Caco-2 (cell line): Measurements from ENCODE around the gene CABP2. TPM values are rescaled to one million over a fixed set of nuclear protein-coding genes. Genes with fewer than 3 reads are reported as not detected.

Source experiments
- BruUV-seq: library from RNA; stranded (reverse); fragments of 400-500 nt; replicated peaks from 2 replicates; lab custom pipeline; 2021; lab: Mats Ljungman, UMichigan
- CTCF ChIA-PET: fragments of 300-600 bp; sonication (Branson Sonifier 250); formaldehyde crosslinking; loops from one replicate; lab custom pipeline; 2022; ENCODE audit warnings: antibody characterized with exemption; lab: Charles Lee
- POLR2A ChIA-PET: fragments of 300-600 bp; sonication (Branson Sonifier 250); formaldehyde crosslinking; loops from one replicate; lab custom pipeline; 2022; ENCODE audit warnings: antibody characterized with exemption; lab: Charles Lee
- DNase-seq, 2 experiments: peaks; one replicate each; pipeline versions ENCODE4 v3.0.0 to v3.0.0-alpha.2; 2020 to 2022
- H3K27me3 ChIP-seq: replicated peaks from 2 replicates; pipeline ENCODE4 v1.6.0; 2011; ENCODE audit warnings: low read length; ENCODE audit not compliant: control insufficient read depth, insufficient read depth
- H3K36me3 ChIP-seq: 2 replicates; pipeline ENCODE4 v1.5.1; 2011; ENCODE audit warnings: low read length; ENCODE audit not compliant: control insufficient read depth, insufficient read depth
- H3K4me1 ChIP-seq: fragments of 250-450 bp; sonication (Bioruptor Pico); 2 replicates; pipeline ENCODE4 v1.5.1; 2020; ENCODE audit warnings: mild to moderate bottlenecking
- H3K4me3 ChIP-seq: 2 replicates; pipeline ENCODE4 v1.5.1; 2011; ENCODE audit warnings: low read depth, mild to moderate bottlenecking, control low read depth, low read length
- H3K9me3 ChIP-seq: fragments of 250-450 bp; sonication (Bioruptor Pico); 2 replicates; pipeline ENCODE4 v1.5.1; 2020; ENCODE audit warnings: mild to moderate bottlenecking, moderate library complexity
- H3K27ac Mint-ChIP-seq: one replicate; pipeline ENCODE4 v1.8.0; 2022; ENCODE audit warnings: mixed read lengths; ENCODE audit not compliant: unreplicated experiment
- H3K27me3 Mint-ChIP-seq: one replicate; pipeline ENCODE4 v1.8.0; 2022; ENCODE audit warnings: mixed read lengths; ENCODE audit not compliant: insufficient read depth, unreplicated experiment
- H3K36me3 Mint-ChIP-seq: one replicate; pipeline ENCODE4 v1.8.0; 2022; ENCODE audit warnings: mild to moderate bottlenecking, mixed read lengths; ENCODE audit not compliant: insufficient read depth, unreplicated experiment
- H3K4me1 Mint-ChIP-seq: one replicate; pipeline ENCODE4 v1.8.0; 2022; ENCODE audit warnings: low read depth, mixed read lengths; ENCODE audit not compliant: unreplicated experiment
- H3K4me3 Mint-ChIP-seq: one replicate; pipeline ENCODE4 v1.8.0; 2022; ENCODE audit warnings: mild to moderate bottlenecking, moderate library complexity, mixed read lengths; ENCODE audit not compliant: unreplicated experiment
- H3K9me3 Mint-ChIP-seq: one replicate; pipeline ENCODE4 v1.8.0; 2022; ENCODE audit warnings: mixed read lengths; ENCODE audit not compliant: unreplicated experiment
- CTCF ChIP-seq, 2 experiments: fragments of 200-600 bp in 1 of 2; IDR thresholded peaks; 1 replicate in 1 of 2; 2 replicates in 1 of 2; pipeline versions ENCODE4 v1.5.1 to v1.8.0; 2011 to 2022; ENCODE audit warnings: antibody characterized with exemption in 1 of 2, control low read depth in 1 of 2, inconsistent platforms in 1 of 2, low read depth in 1 of 2, low read length in 1 of 2, mild to moderate bottlenecking in 1 of 2, moderate library complexity in 1 of 2; ENCODE audit not compliant: insufficient read depth in 1 of 2, severe bottlenecking in 1 of 2, unreplicated experiment in 1 of 2
- intact Hi-C: fragments of 100-400 bp; cut with micrococcal nuclease; formaldehyde crosslinking; loops from one replicate; pipeline ENCODE4 v1.10.0; 2022; ENCODE audit not compliant: unreplicated experiment
- total RNA-seq: library from RNA; stranded (reverse); gene quantifications from 2 replicates; pipeline ENCODE4 v1.2.3, GENCODE V29; 2022

CABP2 gene
- total RNA-seq, 1 experiment from 2014 or later: not detected

GRCh38 chr11:67538823-67539505, 15.7 kb upstream of the CABP2 start:
- peaks cover 2% of the 10 kb centered on the region for H3K36me3 Mint-ChIP-seq
- H3K9me3 Mint-ChIP-seq: peaks cover 30% of the 10 kb centered on the region
- no peak for TF ChIP-seq CTCF (IDR thresholded peaks at IDR 0.05; ENCODE audit: insufficient read depth in 1 of 2, low read depth in 1 of 2, low read length in 1 of 2, severe bottlenecking in 1 of 2, unreplicated experiment in 1 of 2)
- no peaks in the 10 kb centered on the region for H3K4me1 ChIP-seq
- H3K4me1 Mint-ChIP-seq: no peaks in the 10 kb centered on the region
- DNase-seq: no peak
- ChIA-PET POLR2A (no interaction called here), CTCF (no interaction called here)
- BruUV-seq: no TSS peak
- H3K27ac Mint-ChIP-seq: no peak overlapping the region
- H3K4me3 ChIP-seq: no peak overlapping the region
- no peaks in the 10 kb centered on the region for H3K36me3 ChIP-seq
- intact Hi-C loops: no loop called here
- no peak overlapping the region for H3K4me3 Mint-ChIP-seq
- H3K27me3 ChIP-seq: no peaks in the 10 kb centered on the region
- no peaks in the 10 kb centered on the region for H3K27me3 Mint-ChIP-seq
- H3K9me3 ChIP-seq: peaks cover 22% of the 10 kb centered on the region

GRCh38 chr11:67538306-67538705, 15.1 kb upstream of the CABP2 start:
- peaks cover 6% of the 10 kb centered on the region for H3K36me3 Mint-ChIP-seq
- ChIA-PET POLR2A (no interaction called here), CTCF (no interaction called here)
- H3K27ac Mint-ChIP-seq: no peak overlapping the region
- H3K9me3 Mint-ChIP-seq: peaks cover 37% of the 10 kb centered on the region
- H3K36me3 ChIP-seq: no peaks in the 10 kb centered on the region
- peaks cover 29% of the 10 kb centered on the region for H3K9me3 ChIP-seq
- H3K4me3 ChIP-seq: no peak overlapping the region
- BruUV-seq: no TSS peak
- DNase-seq: no peak
- no peak overlapping the region for H3K4me3 Mint-ChIP-seq
- no peaks in the 10 kb centered on the region for H3K4me1 Mint-ChIP-seq
- intact Hi-C loops: no loop called here
- H3K4me1 ChIP-seq: no peaks in the 10 kb centered on the region
- H3K27me3 ChIP-seq: no peaks in the 10 kb centered on the region
- no peak for TF ChIP-seq CTCF (IDR thresholded peaks at IDR 0.05; ENCODE audit: insufficient read depth in 1 of 2, low read depth in 1 of 2, low read length in 1 of 2, severe bottlenecking in 1 of 2, unreplicated experiment in 1 of 2)
- no peaks in the 10 kb centered on the region for H3K27me3 Mint-ChIP-seq

- no peaks in the 10 kb centered on the region for H3K4me1 Mint-ChIP-seq
- BruUV-seq: no TSS peak
- Histone ChIP-seq H3K4me1 (no peaks in the 10 kb centered on the region), H3K4me3 (no peak overlapping the region), H3K36me3 (no peaks in the 10 kb centered on the region), H3K9me3 (peaks cover 40% of the 10 kb centered on the region), H3K27me3 (no peaks in the 10 kb centered on the region)
- no peaks in the 10 kb centered on the region for H3K27me3 Mint-ChIP-seq
- ChIA-PET POLR2A (no interaction called here), CTCF (no interaction called here)
- H3K27ac Mint-ChIP-seq: no peak overlapping the region
- peaks cover 47% of the 10 kb centered on the region for H3K9me3 Mint-ChIP-seq
- no peak overlapping the region for H3K4me3 Mint-ChIP-seq
- DNase-seq: no peak
- intact Hi-C loops: no loop called here
- TF ChIP-seq CTCF (IDR thresholded peaks at IDR 0.05; ENCODE audit: insufficient read depth in 1 of 2, low read depth in 1 of 2, low read length in 1 of 2, severe bottlenecking in 1 of 2, unreplicated experiment in 1 of 2): no peak
- H3K36me3 Mint-ChIP-seq: peaks cover 6% of the 10 kb centered on the region
Observed at GRCh38 chr11:67535561-67535960, 12.3 kb upstream of the CABP2 start.
